IMR-90 (cell line): Measurements from ENCODE around the gene SYNM.

Experiments used
- CTCF ChIP-seq: conservative IDR thresholded peaks from 2 replicates; pipeline ENCODE4 v1.5.1; 2012; ENCODE audit warnings: mild to moderate bottlenecking, low read depth, low read length, improper control_type of control experiment
- FOS ChIP-seq: fragments of 150-350 bp; IDR thresholded peaks from 2 replicates; pipeline ENCODE4 v1.6.1; 2016; ENCODE audit warnings: low read depth, low read length
- POLR2A ChIP-seq: IDR thresholded peaks from 2 replicates; pipeline ENCODE4 v1.6.1; 2012; ENCODE audit warnings: mild to moderate bottlenecking, low read depth, low read length
- SMC3 ChIP-seq: fragments of 150-350 bp; IDR thresholded peaks from 2 replicates; pipeline ENCODE4 v1.6.1; 2016; ENCODE audit warnings: low read depth, mild to moderate bottlenecking, antibody characterized with exemption, low read length, moderate library complexity
- TF ChIP-seq, protein P1 (sequence below): fragments of 150-350 bp; IDR thresholded peaks from 2 replicates; pipeline ENCODE4 v1.6.1; 2017; ENCODE audit warnings: mild to moderate bottlenecking, antibody characterized with exemption, low read length, low read depth

DNA sequence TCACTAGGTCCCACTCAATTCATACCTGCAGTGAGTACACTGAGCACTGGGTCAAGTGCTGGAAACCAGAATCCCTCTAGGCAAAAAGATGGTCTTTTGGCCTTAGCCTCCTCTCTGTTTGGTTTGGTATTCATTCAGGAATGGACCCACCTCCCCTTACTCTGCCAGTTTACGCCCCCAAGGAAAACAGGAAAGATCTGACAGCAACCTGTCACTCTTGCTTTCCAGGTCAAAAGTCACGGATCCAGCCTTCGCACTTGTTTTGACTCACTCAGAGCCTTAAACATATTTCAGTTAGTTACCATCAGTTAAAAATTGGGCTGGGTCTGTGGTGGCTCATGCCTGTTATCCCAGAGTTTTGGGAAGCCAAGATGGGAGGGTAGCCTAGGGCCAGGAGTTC, 68.1 kb downstream of the SYNM start:
- TF ChIP-seq CTCF, result no peak
- no peak for TF ChIP-seq SMC3
- TF ChIP-seq, protein P1, sequence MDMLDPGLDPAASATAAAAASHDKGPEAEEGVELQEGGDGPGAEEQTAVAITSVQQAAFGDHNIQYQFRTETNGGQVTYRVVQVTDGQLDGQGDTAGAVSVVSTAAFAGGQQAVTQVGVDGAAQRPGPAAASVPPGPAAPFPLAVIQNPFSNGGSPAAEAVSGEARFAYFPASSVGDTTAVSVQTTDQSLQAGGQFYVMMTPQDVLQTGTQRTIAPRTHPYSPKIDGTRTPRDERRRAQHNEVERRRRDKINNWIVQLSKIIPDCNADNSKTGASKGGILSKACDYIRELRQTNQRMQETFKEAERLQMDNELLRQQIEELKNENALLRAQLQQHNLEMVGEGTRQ, result no peak
- no peak for TF ChIP-seq FOS
- no peak for TF ChIP-seq POLR2A
